ENCODE results near the gene SERPINB1.
A peak's percentile ranks its signal among the peaks of the same experiment; 100 is the strongest.

SERPINB1 gene

DNA sequence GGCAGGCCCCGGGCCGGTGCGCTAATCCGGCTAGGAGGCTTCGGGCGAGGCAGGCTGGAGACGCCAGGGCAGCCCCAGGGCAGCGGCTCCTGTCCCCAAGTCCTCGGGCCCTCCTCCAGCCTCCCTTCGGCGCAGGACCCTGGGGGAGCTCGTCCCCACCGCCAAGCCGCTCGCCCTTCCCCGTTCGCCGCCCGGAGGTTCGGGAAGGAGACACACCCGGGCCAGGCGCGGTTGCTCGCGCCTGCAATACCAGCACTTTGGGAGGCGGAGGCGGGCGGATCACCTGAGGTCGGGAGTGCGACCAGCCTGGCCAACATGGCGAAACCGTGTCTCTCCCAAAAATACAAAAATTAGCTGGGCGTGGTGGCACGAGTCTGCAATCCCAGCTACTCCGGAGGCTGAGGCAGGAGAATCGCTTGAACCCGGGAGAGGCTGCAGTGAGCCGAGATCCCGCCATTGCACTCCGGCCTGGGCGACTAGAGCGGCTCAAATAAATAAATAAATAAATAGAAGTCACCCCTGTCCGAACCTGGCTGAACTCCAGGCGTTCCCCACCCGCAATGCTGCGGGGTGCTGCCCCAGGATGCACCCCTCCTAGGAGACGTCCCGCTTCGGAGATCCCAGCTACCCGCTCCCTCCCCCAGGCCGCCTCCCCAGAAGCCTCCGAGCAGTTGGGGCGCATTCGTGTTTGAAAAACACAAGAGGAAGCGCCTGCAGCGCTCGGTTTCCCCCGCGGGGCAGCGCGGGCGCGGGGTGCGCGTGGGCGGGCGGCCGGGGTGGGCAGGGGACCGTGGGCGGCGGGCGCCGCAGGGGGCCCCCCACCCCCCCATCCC lies 33.9 kb upstream of the SERPINB1 start:
- WGBS = 8% methylated on average over 47 of the region's 73 CpGs
- H3K18ac ChIP-seq (ENCODE audit: low read depth in 1 of 2, low read length in 2 of 2) = peak overlapping the region; percentile 13 to 67
- H3K9ac ChIP-seq (ENCODE audit: low read length) = peak overlapping the region; percentile 83

GRCh38 chr6:2873643-2874042 lies 32.0 kb upstream of the SERPINB1 start:
- Histone ChIP-seq H3K4me3 (ENCODE audit: insufficient read depth in 1 of 2, low read depth in 1 of 2, low read length in 2 of 2) (no peak overlapping the region), H2BK15ac (ENCODE audit: low read depth, poor library complexity, severe bottlenecking) (no peak overlapping the region), H4K91ac (ENCODE audit: low read length) (no peak overlapping the region), H2BK120ac (ENCODE audit: low read depth, low read length) (no peak overlapping the region), H3K9ac (ENCODE audit: low read length) (no peak overlapping the region), H4K8ac (ENCODE audit: low read length) (no peak overlapping the region), H3K79me1 (replicated peaks; ENCODE audit: low read length, poor library complexity, severe bottlenecking) (no peaks in the 10 kb centered on the region), H3K23ac (ENCODE audit: low read length in 2 of 2) (no peak overlapping the region), H3K4ac (ENCODE audit: low read depth in 1 of 2, low read length in 2 of 2) (no peak overlapping the region), H3K14ac (ENCODE audit: low read length in 2 of 2) (no peak overlapping the region), H3K36me3 (ENCODE audit: control insufficient read depth in 1 of 2, insufficient read depth in 2 of 2, low read depth in 1 of 2, low read length in 2 of 2) (no peaks in the 10 kb centered on the region), H3K4me2 (ENCODE audit: low read length, poor library complexity, severe bottlenecking) (no peak overlapping the region), H3K18ac (ENCODE audit: low read depth in 1 of 2, low read length in 2 of 2) (no peak overlapping the region), H2BK5ac (ENCODE audit: low read depth, low read length, poor library complexity, severe bottlenecking) (no peak overlapping the region), H3K9me3 (ENCODE audit: control insufficient read depth, low read length) (no peaks in the 10 kb centered on the region), H2AK5ac (ENCODE audit: low read length, severe bottlenecking) (no peak overlapping the region), H2AFZ (ENCODE audit: low read depth, low read length) (no peak overlapping the region), H2BK12ac (ENCODE audit: low read length in 2 of 2) (no peak overlapping the region), H3K27ac (ENCODE audit: low read length, poor library complexity, severe bottlenecking) (no peak overlapping the region), H3K4me1 (ENCODE audit: control insufficient read depth, insufficient read depth, low read depth, low read length) (peaks cover 18% of the 10 kb centered on the region), H3K27me3 (ENCODE audit: control insufficient read depth in 1 of 2, insufficient read depth in 1 of 2, low read length in 2 of 2) (no peaks in the 10 kb centered on the region)
- 99% methylated on average over 7 of the region's 8 CpGs for WGBS
- no peak for DNase-seq

More for the DNA sequence above, 33.9 kb upstream of the SERPINB1 start:
- Histone ChIP-seq H4K8ac (ENCODE audit: low read length) (peak overlapping the region; percentile 85), H3K4me3 (ENCODE audit: insufficient read depth in 1 of 2, low read depth in 1 of 2, low read length in 2 of 2) (peak overlapping the region; percentile 60 to 74), H2BK15ac (ENCODE audit: low read depth, poor library complexity, severe bottlenecking) (peak overlapping the region; percentile 54), H3K27me3 (ENCODE audit: control insufficient read depth in 1 of 2, insufficient read depth in 1 of 2, low read length in 2 of 2) (no peaks in the 10 kb centered on the region), H3K4me2 (ENCODE audit: low read length, poor library complexity, severe bottlenecking) (peak overlapping the region; percentile 87), H2BK120ac (ENCODE audit: low read depth, low read length) (peak overlapping the region; percentile 83), H3K9me3 (ENCODE audit: control insufficient read depth, low read length) (no peaks in the 10 kb centered on the region), H3K4me1 (ENCODE audit: control insufficient read depth, insufficient read depth, low read depth, low read length) (peaks cover 18% of the 10 kb centered on the region), H3K27ac (ENCODE audit: low read length, poor library complexity, severe bottlenecking) (peak overlapping the region; percentile 43), H2AK5ac (ENCODE audit: low read length, severe bottlenecking) (no peak overlapping the region), H2BK5ac (ENCODE audit: low read depth, low read length, poor library complexity, severe bottlenecking) (no peak overlapping the region), H3K4ac (ENCODE audit: low read depth in 1 of 2, low read length in 2 of 2) (peak overlapping the region; percentile 48 to 64), H4K91ac (ENCODE audit: low read length) (peak overlapping the region; percentile 35), H2AFZ (ENCODE audit: low read depth, low read length) (peak overlapping the region; percentile 2), H3K36me3 (ENCODE audit: control insufficient read depth in 1 of 2, insufficient read depth in 2 of 2, low read depth in 1 of 2, low read length in 2 of 2) (no peaks in the 10 kb centered on the region), H2BK12ac (ENCODE audit: low read length in 2 of 2) (no peak overlapping the region), H3K79me1 (replicated peaks; ENCODE audit: low read length, poor library complexity, severe bottlenecking) (no peaks in the 10 kb centered on the region), H3K23ac (ENCODE audit: low read length in 2 of 2) (no peak overlapping the region), H3K14ac (ENCODE audit: low read length in 2 of 2) (peak overlapping the region in 1 of 2 experiments; percentile 30)
- no peak for DNase-seq

DNA sequence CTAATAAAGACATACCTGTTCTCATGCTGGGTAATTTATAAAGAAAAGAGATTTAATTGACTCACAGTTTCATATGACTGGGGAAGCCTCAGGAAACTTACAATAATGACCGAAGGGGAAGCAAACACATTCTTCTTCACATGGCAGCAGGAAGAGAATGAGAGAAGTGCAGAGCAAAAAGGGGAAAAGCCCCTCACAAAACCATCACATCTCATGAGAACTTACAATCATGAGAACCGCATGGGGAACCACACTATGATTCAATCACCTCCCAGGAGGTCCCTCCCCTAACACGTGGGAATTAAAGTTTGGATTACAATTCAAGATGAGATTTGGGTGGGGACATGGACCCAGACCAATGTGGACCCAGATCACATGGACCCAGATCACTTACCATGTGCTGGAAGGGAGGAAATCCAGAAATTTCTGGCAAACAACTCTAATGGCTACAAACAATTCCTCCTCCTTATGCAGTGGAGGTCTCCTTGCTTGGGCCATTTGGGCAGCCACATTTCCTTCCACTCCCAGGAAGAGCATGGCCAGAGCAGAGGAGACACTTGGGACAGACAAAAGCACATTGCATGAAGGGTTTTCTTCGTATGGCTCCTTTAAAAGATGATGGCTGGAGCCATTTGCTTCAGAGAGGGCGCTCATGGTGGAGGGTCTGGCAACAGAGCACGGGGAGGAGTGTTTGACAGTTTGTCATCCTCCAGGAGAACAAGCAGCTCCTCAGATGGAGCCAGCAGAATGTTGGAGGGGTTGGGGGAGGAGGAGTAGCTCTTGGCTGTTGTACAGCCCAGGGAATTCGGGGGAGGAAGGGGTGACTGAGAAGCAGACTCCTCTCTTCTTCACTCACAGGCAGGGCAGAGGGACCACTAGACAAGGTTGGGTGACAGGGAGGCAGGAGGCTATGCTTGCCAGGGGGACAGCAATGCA lies 31.0 kb upstream of the SERPINB1 start:
- no peak overlapping the region for H3K4ac ChIP-seq (ENCODE audit: low read depth in 1 of 2, low read length in 2 of 2)
- H2BK120ac ChIP-seq (ENCODE audit: low read depth, low read length) = no peak overlapping the region
- no peak for DNase-seq
- H3K79me1 ChIP-seq (replicated peaks; ENCODE audit: low read length, poor library complexity, severe bottlenecking) = no peaks in the 10 kb centered on the region
- no peak overlapping the region for H3K18ac ChIP-seq (ENCODE audit: low read depth in 1 of 2, low read length in 2 of 2)
- no peak overlapping the region for H2BK12ac ChIP-seq (ENCODE audit: low read length in 2 of 2)
- H3K36me3 ChIP-seq (ENCODE audit: control insufficient read depth in 1 of 2, insufficient read depth in 2 of 2, low read depth in 1 of 2, low read length in 2 of 2) = no peaks in the 10 kb centered on the region
- no peak overlapping the region for H3K14ac ChIP-seq (ENCODE audit: low read length in 2 of 2)
- no peak overlapping the region for H4K8ac ChIP-seq (ENCODE audit: low read length)
- H3K27ac ChIP-seq (ENCODE audit: low read length, poor library complexity, severe bottlenecking) = no peak overlapping the region
- peak overlapping the region; percentile 8 for H4K91ac ChIP-seq (ENCODE audit: low read length)
- no peak overlapping the region for H2BK15ac ChIP-seq (ENCODE audit: low read depth, poor library complexity, severe bottlenecking)
- H3K27me3 ChIP-seq (ENCODE audit: control insufficient read depth in 1 of 2, insufficient read depth in 1 of 2, low read length in 2 of 2) = no peaks in the 10 kb centered on the region
- H3K4me2 ChIP-seq (ENCODE audit: low read length, poor library complexity, severe bottlenecking) = no peak overlapping the region
- H2BK5ac ChIP-seq (ENCODE audit: low read depth, low read length, poor library complexity, severe bottlenecking) = no peak overlapping the region
- no peak overlapping the region for H2AFZ ChIP-seq (ENCODE audit: low read depth, low read length)
- no peaks in the 10 kb centered on the region for H3K9me3 ChIP-seq (ENCODE audit: control insufficient read depth, low read length)
- H2AK5ac ChIP-seq (ENCODE audit: low read length, severe bottlenecking) = no peak overlapping the region
- no peak overlapping the region for H3K9ac ChIP-seq (ENCODE audit: low read length)
- no peak overlapping the region for H3K4me3 ChIP-seq (ENCODE audit: insufficient read depth in 1 of 2, low read depth in 1 of 2, low read length in 2 of 2)
- no peak overlapping the region for H3K23ac ChIP-seq (ENCODE audit: low read length in 2 of 2)
- H3K4me1 ChIP-seq (ENCODE audit: control insufficient read depth, insufficient read depth, low read depth, low read length) = peaks cover 18% of the 10 kb centered on the region
- 70% methylated on average over 7 of the region's 7 CpGs for WGBS

GRCh38 chr6:2871953-2872352 lies 30.3 kb upstream of the SERPINB1 start:
- Histone ChIP-seq H3K4me1 (ENCODE audit: control insufficient read depth, insufficient read depth, low read depth, low read length) (peaks cover 11% of the 10 kb centered on the region), H2BK15ac (ENCODE audit: low read depth, poor library complexity, severe bottlenecking) (no peak overlapping the region), H2AFZ (ENCODE audit: low read depth, low read length) (no peak overlapping the region), H4K8ac (ENCODE audit: low read length) (no peak overlapping the region), H3K4me2 (ENCODE audit: low read length, poor library complexity, severe bottlenecking) (no peak overlapping the region), H3K9me3 (ENCODE audit: control insufficient read depth, low read length) (no peaks in the 10 kb centered on the region), H2BK5ac (ENCODE audit: low read depth, low read length, poor library complexity, severe bottlenecking) (no peak overlapping the region), H3K4me3 (ENCODE audit: insufficient read depth in 1 of 2, low read depth in 1 of 2, low read length in 2 of 2) (no peak overlapping the region), H3K27me3 (ENCODE audit: control insufficient read depth in 1 of 2, insufficient read depth in 1 of 2, low read length in 2 of 2) (no peaks in the 10 kb centered on the region), H3K36me3 (ENCODE audit: control insufficient read depth in 1 of 2, insufficient read depth in 2 of 2, low read depth in 1 of 2, low read length in 2 of 2) (no peaks in the 10 kb centered on the region), H3K79me1 (replicated peaks; ENCODE audit: low read length, poor library complexity, severe bottlenecking) (no peaks in the 10 kb centered on the region), H4K91ac (ENCODE audit: low read length) (no peak overlapping the region), H3K18ac (ENCODE audit: low read depth in 1 of 2, low read length in 2 of 2) (no peak overlapping the region), H3K23ac (ENCODE audit: low read length in 2 of 2) (no peak overlapping the region), H3K14ac (ENCODE audit: low read length in 2 of 2) (no peak overlapping the region), H3K4ac (ENCODE audit: low read depth in 1 of 2, low read length in 2 of 2) (no peak overlapping the region), H3K9ac (ENCODE audit: low read length) (no peak overlapping the region), H2AK5ac (ENCODE audit: low read length, severe bottlenecking) (no peak overlapping the region), H3K27ac (ENCODE audit: low read length, poor library complexity, severe bottlenecking) (no peak overlapping the region), H2BK12ac (ENCODE audit: low read length in 2 of 2) (no peak overlapping the region), H2BK120ac (ENCODE audit: low read depth, low read length) (no peak overlapping the region)
- 95% methylated on average over 2 of the region's 2 CpGs for WGBS
- no peak for DNase-seq
